Measurements from ENCODE around the gene LTF. TPM values are rescaled to one million over a fixed set of nuclear protein-coding genes. Genes with fewer than 3 reads are reported as not detected.

LTF gene
- total RNA-seq, 1 donor from 2014 or later: 0.53 TPM

DNA sequence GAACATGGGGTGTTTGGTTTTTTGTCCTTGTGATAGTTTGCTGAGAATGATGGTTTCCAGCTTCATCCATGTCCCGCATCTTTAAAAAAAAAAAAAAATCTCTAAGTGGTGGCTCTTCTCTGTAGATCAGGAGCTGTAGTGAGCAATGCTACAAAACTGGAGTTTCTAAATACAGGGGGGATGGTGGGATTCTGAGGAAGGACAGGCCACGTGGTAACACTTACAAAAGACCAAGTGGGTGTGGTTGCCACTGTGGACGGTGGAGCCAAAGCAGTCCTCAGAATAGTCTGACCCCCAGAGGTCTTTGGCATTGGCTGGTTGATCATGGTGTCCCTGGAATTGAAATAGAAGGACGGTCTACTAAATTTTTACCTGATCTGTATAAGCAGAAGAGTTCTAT lies 50.0 kb downstream of the LTF start:
- H3K36me3 Mint-ChIP-seq (ENCODE audit: insufficient read depth): no peaks in the 10 kb centered on the region
- no peak overlapping the region for H3K4me3 Mint-ChIP-seq (ENCODE audit: low read depth)
- DNase-seq (ENCODE audit: low spot score, unreplicated experiment): no peak
- peaks cover 4% of the 10 kb centered on the region for H3K4me1 Mint-ChIP-seq (ENCODE audit: low read depth)
- TF ChIP-seq, protein P1, sequence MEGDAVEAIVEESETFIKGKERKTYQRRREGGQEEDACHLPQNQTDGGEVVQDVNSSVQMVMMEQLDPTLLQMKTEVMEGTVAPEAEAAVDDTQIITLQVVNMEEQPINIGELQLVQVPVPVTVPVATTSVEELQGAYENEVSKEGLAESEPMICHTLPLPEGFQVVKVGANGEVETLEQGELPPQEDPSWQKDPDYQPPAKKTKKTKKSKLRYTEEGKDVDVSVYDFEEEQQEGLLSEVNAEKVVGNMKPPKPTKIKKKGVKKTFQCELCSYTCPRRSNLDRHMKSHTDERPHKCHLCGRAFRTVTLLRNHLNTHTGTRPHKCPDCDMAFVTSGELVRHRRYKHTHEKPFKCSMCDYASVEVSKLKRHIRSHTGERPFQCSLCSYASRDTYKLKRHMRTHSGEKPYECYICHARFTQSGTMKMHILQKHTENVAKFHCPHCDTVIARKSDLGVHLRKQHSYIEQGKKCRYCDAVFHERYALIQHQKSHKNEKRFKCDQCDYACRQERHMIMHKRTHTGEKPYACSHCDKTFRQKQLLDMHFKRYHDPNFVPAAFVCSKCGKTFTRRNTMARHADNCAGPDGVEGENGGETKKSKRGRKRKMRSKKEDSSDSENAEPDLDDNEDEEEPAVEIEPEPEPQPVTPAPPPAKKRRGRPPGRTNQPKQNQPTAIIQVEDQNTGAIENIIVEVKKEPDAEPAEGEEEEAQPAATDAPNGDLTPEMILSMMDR (IDR thresholded peaks at IDR 0.05; ENCODE audit: unreplicated experiment): no peak
- H3K9me3 Mint-ChIP-seq (ENCODE audit: low read depth): no peaks in the 10 kb centered on the region
- H3K27ac Mint-ChIP-seq: no peak overlapping the region
- peaks cover 4% of the 10 kb centered on the region for H3K27me3 Mint-ChIP-seq

DNA sequence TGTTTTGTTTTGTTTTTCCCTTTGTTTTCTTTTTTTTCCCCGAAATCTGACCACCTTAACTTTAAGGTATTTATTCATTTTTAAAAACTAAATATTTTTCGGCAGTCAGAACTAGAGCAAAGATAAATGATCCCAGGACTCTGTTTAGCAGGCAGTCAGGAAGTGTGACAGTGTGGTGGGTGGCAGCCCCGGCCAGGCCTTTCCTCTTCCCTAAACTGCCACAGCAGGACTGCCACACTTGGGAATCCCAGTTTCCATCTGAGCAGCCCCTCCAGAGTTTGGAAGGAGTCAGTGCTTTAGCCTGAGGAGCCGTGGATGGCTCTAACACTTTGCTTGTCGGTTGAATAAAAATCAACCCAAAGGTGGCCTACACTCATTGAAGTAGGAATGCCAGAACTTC lies 50.8 kb downstream of the LTF start:
- Mint-ChIP-seq H3K4me1 (ENCODE audit: low read depth) (peaks cover 4% of the 10 kb centered on the region), H3K27ac (no peak overlapping the region), H3K36me3 (ENCODE audit: insufficient read depth) (no peaks in the 10 kb centered on the region), H3K27me3 (peaks cover 5% of the 10 kb centered on the region), H3K4me3 (ENCODE audit: low read depth) (no peak overlapping the region), H3K9me3 (ENCODE audit: low read depth) (no peaks in the 10 kb centered on the region)
- no peak for DNase-seq (ENCODE audit: low spot score, unreplicated experiment)
- TF ChIP-seq, protein P1 (IDR thresholded peaks at IDR 0.05; ENCODE audit: unreplicated experiment): no peak

DNA sequence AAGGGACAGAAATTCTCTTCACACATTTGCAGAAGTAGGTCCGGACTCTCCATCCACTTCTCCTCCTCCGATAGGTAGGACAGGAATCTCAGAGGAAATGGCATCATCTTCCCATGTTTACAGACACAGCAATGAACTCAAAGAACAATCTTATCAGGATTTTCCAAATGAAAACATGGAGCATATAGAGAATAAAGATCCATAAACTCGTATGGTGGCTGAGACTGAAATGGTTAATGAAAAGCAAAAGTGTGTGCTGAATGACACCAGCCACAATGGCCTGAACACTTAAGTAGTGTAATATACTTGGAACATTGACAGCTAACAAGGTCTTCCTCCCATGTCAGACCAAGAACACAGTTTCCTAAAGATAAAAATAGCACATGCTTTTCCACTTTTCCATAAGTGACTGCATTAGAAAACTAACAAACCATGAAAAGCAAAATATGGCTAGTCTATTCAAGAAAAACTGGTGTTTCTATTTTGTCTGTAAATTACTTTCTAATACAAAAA lies 51.9 kb downstream of the LTF start:
- no peak for DNase-seq (ENCODE audit: low spot score, unreplicated experiment)
- H3K9me3 Mint-ChIP-seq (ENCODE audit: low read depth): no peaks in the 10 kb centered on the region
- H3K4me1 Mint-ChIP-seq (ENCODE audit: low read depth): peaks cover 4% of the 10 kb centered on the region
- no peak overlapping the region for H3K27ac Mint-ChIP-seq
- TF ChIP-seq, protein P1 (IDR thresholded peaks at IDR 0.05; ENCODE audit: unreplicated experiment): no peak
- H3K4me3 Mint-ChIP-seq (ENCODE audit: low read depth): no peak overlapping the region
- H3K36me3 Mint-ChIP-seq (ENCODE audit: insufficient read depth): no peaks in the 10 kb centered on the region
- H3K27me3 Mint-ChIP-seq: peaks cover 12% of the 10 kb centered on the region

DNA sequence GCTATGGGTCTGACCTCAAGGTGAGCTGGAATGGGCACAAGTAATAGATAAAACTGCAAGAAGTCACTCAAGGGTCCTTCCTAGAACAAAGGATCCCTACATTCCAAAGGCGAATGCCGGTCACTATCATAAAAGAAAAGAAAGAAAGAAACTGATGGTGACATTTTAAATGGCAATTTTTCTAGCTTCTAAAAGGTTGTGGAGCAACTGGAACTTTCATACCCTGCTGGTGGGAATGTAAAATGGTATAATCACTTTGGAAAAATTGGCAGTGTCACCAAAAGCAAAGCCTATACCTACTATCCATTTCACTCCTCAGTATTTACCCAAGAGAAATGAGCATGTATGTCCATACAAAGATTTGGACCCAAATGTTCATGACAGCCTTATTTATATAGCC lies 53.4 kb downstream of the LTF start:
- H3K4me3 Mint-ChIP-seq (ENCODE audit: low read depth): no peak overlapping the region
- H3K4me1 Mint-ChIP-seq (ENCODE audit: low read depth): peaks cover 12% of the 10 kb centered on the region
- H3K9me3 Mint-ChIP-seq (ENCODE audit: low read depth): no peaks in the 10 kb centered on the region
- H3K27me3 Mint-ChIP-seq: peaks cover 12% of the 10 kb centered on the region
- no peaks in the 10 kb centered on the region for H3K36me3 Mint-ChIP-seq (ENCODE audit: insufficient read depth)
- DNase-seq (ENCODE audit: low spot score, unreplicated experiment): no peak
- no peak overlapping the region for H3K27ac Mint-ChIP-seq
- TF ChIP-seq, protein P1 (IDR thresholded peaks at IDR 0.05; ENCODE audit: unreplicated experiment): peak; percentile 36

DNA sequence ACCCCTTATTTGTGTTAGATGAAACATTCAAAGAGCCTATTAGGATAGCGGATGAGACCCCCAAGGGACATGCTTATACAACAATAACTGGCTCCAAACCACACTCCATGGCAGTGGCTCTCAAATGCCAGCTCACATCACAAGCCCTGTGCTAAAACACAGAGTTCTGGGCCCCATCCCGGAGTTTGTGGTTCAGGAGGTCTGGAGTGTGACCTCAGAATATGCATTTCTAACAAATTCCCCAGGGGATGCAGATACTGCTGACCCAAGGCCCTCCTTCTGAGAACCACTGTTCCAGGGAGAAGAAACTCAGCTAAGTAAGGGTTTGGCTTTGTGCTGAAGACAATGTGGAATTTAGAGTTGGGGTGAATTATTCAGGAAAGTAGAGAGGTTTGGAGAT lies 54.0 kb downstream of the LTF start:
- H3K4me3 Mint-ChIP-seq (ENCODE audit: low read depth): no peak overlapping the region
- TF ChIP-seq, protein P1 (IDR thresholded peaks at IDR 0.05; ENCODE audit: unreplicated experiment): no peak
- peaks cover 12% of the 10 kb centered on the region for H3K27me3 Mint-ChIP-seq
- H3K9me3 Mint-ChIP-seq (ENCODE audit: low read depth): no peaks in the 10 kb centered on the region
- no peak overlapping the region for H3K27ac Mint-ChIP-seq
- peaks cover 10% of the 10 kb centered on the region for H3K4me1 Mint-ChIP-seq (ENCODE audit: low read depth)
- no peaks in the 10 kb centered on the region for H3K36me3 Mint-ChIP-seq (ENCODE audit: insufficient read depth)
- DNase-seq (ENCODE audit: low spot score, unreplicated experiment): no peak
